Ishikawa (cell line): Measurements from ENCODE around the gene SNX17.

Source experiments
- FOXM1 ChIP-seq: IDR thresholded peaks from 2 replicates; pipeline ENCODE4 v1.6.1; 2012; ENCODE audit warnings: low read depth, borderline replicate concordance
- NFIC ChIP-seq: IDR thresholded peaks from 2 replicates; pipeline ENCODE4 v1.6.1; 2012
- REST ChIP-seq: IDR thresholded peaks from 2 replicates; pipeline ENCODE4 v1.6.1; 2012; ENCODE audit warnings: low read depth, mild to moderate bottlenecking
- TEAD4 ChIP-seq: IDR thresholded peaks from 2 replicates; pipeline ENCODE4 v1.6.1; 2012

GRCh38 chr2:27379383-27379835 is 9.0 kb downstream of the SNX17 start:
- no peak for TF ChIP-seq REST
- TF ChIP-seq TEAD4, result no peak
- TF ChIP-seq FOXM1, result no peak
- TF ChIP-seq NFIC, result no peak
